ENCODE data around the gene RERE.

DNA sequence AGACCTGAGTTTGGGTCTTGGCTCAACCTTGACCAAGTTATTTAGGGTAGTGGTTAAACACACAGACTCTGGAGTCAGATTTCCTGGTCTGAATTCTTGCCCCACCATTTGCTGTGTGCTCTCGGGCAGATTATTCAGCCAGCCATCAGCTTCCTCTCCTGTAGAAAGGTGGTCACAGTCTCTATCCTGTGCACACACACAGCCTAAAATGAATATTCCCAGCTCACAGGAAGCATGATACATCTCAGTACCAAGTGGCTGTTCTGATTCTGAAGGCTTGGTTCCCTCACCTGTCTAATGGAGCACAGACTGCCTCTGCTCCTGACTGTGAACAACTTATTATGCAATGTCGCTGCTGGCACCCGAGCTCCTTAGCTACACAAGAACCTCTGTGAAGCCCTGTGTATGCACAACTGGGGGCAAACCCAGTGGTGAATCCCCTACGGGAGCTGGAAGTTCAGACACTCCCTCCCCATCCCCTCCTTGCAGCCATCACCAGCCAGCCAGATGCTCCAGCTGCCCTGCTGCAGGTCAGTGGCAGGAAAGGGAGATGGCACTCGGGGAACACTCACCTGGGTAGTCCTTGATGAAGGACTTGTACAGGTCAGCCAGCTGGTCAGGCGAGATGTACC is 47.4 kb upstream of the RERE start:
- TF ChIP-seq POLR2A (IDR thresholded peaks at IDR 0.05), result no peak
- TF ChIP-seq, protein P1, sequence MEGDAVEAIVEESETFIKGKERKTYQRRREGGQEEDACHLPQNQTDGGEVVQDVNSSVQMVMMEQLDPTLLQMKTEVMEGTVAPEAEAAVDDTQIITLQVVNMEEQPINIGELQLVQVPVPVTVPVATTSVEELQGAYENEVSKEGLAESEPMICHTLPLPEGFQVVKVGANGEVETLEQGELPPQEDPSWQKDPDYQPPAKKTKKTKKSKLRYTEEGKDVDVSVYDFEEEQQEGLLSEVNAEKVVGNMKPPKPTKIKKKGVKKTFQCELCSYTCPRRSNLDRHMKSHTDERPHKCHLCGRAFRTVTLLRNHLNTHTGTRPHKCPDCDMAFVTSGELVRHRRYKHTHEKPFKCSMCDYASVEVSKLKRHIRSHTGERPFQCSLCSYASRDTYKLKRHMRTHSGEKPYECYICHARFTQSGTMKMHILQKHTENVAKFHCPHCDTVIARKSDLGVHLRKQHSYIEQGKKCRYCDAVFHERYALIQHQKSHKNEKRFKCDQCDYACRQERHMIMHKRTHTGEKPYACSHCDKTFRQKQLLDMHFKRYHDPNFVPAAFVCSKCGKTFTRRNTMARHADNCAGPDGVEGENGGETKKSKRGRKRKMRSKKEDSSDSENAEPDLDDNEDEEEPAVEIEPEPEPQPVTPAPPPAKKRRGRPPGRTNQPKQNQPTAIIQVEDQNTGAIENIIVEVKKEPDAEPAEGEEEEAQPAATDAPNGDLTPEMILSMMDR (IDR thresholded peaks at IDR 0.05), result no peak

Data from body of pancreas (tissue), 4 donors.